ENCODE data around the gene TFIP11.

Gene TFIP11

GRCh38 chr22:26550498-26551033 lies 38.3 kb upstream of the TFIP11 start:
- Histone ChIP-seq H3K4me1 (ENCODE audit: control insufficient read depth, insufficient read depth, low read length, poor library complexity, severe bottlenecking) (peaks cover 26% of the 10 kb centered on the region), H3K27ac (ENCODE audit: low read depth, low read length, severe bottlenecking) (peak overlapping the region; percentile 81), H3K36me3 (ENCODE audit: control insufficient read depth, insufficient read depth, low read length) (peaks cover 13% of the 10 kb centered on the region), H3K4me3 (ENCODE audit: extremely low read depth, insufficient read depth, low read length, poor library complexity, severe bottlenecking) (no peak overlapping the region), H3K9me3 (ENCODE audit: control insufficient read depth, low read length) (no peaks in the 10 kb centered on the region)
- 68 to 75% methylated on average over 4 to 6 of the region's 8 CpGs for WGBS, 2 experiments (ENCODE audit: insufficient coverage in 2 of 2)

GRCh38 chr22:26549902-26550497 lies 37.7 kb upstream of the TFIP11 start:
- peak overlapping the region; percentile 81 for H3K27ac ChIP-seq (ENCODE audit: low read depth, low read length, severe bottlenecking)
- peaks cover 26% of the 10 kb centered on the region for H3K4me1 ChIP-seq (ENCODE audit: control insufficient read depth, insufficient read depth, low read length, poor library complexity, severe bottlenecking)
- H3K36me3 ChIP-seq (ENCODE audit: control insufficient read depth, insufficient read depth, low read length), result peaks cover 15% of the 10 kb centered on the region
- H3K9me3 ChIP-seq (ENCODE audit: control insufficient read depth, low read length), result no peaks in the 10 kb centered on the region
- WGBS, 2 experiments (ENCODE audit: insufficient coverage in 2 of 2), result 83 to 93% methylated on average over 1 to 2 of the region's 4 CpGs
- H3K4me3 ChIP-seq (ENCODE audit: extremely low read depth, insufficient read depth, low read length, poor library complexity, severe bottlenecking), result no peak overlapping the region

- WGBS, 2 experiments (ENCODE audit: insufficient coverage in 2 of 2), result 93 to 100% methylated on average over 4 to 5 of the region's 6 CpGs
- H3K27ac ChIP-seq (ENCODE audit: low read depth, low read length, severe bottlenecking), result peak overlapping the region; percentile 23
- H3K36me3 ChIP-seq (ENCODE audit: control insufficient read depth, insufficient read depth, low read length), result peaks cover 15% of the 10 kb centered on the region
- H3K4me1 ChIP-seq (ENCODE audit: control insufficient read depth, insufficient read depth, low read length, poor library complexity, severe bottlenecking), result peaks cover 22% of the 10 kb centered on the region
- H3K4me3 ChIP-seq (ENCODE audit: extremely low read depth, insufficient read depth, low read length, poor library complexity, severe bottlenecking), result no peak overlapping the region
- no peaks in the 10 kb centered on the region for H3K9me3 ChIP-seq (ENCODE audit: control insufficient read depth, low read length)
These were observed 36.7 kb upstream of the TFIP11 start for GRCh38 chr22:26548984-26549383.

- Histone ChIP-seq H3K4me3 (ENCODE audit: extremely low read depth, insufficient read depth, low read length, poor library complexity, severe bottlenecking) (no peak overlapping the region), H3K36me3 (ENCODE audit: control insufficient read depth, insufficient read depth, low read length) (peaks cover 15% of the 10 kb centered on the region), H3K4me1 (ENCODE audit: control insufficient read depth, insufficient read depth, low read length, poor library complexity, severe bottlenecking) (peaks cover 16% of the 10 kb centered on the region), H3K27ac (ENCODE audit: low read depth, low read length, severe bottlenecking) (no peak overlapping the region), H3K9me3 (ENCODE audit: control insufficient read depth, low read length) (no peaks in the 10 kb centered on the region)
- 91 to 100% methylated on average over 2 of the region's 3 CpGs for WGBS, 2 experiments (ENCODE audit: insufficient coverage in 2 of 2)
These were observed 36.0 kb upstream of the TFIP11 start for GRCh38 chr22:26548303-26548702.

DNA sequence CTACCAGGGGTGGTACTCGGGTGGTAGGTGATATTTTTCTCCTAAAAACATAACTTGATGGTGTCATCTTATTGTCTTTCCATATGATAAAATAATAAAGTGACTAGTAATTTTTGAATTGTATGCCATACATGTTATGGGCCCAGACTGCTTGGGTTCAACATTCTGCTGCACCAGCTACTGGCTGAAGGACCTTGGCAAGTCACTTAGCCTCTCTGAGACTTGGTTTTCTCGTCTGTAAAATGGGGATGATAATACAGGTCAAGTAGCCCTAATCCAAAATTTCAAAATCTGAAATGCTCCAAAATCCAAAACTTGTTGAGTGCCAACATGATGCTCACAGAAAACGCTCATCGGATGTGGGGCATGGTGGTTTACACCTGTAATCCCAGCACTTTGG lies 35.6 kb upstream of the TFIP11 start:
- no peak overlapping the region for H3K27ac ChIP-seq (ENCODE audit: low read depth, low read length, severe bottlenecking)
- peaks cover 15% of the 10 kb centered on the region for H3K36me3 ChIP-seq (ENCODE audit: control insufficient read depth, insufficient read depth, low read length)
- no peaks in the 10 kb centered on the region for H3K9me3 ChIP-seq (ENCODE audit: control insufficient read depth, low read length)
- 94 to 96% methylated on average over 3 of the region's 4 CpGs for whole genome bisulfite sequencing, 2 experiments (ENCODE audit: insufficient coverage in 2 of 2)
- no peak overlapping the region for H3K4me3 ChIP-seq (ENCODE audit: extremely low read depth, insufficient read depth, low read length, poor library complexity, severe bottlenecking)
- peaks cover 15% of the 10 kb centered on the region for H3K4me1 ChIP-seq (ENCODE audit: control insufficient read depth, insufficient read depth, low read length, poor library complexity, severe bottlenecking)

DNA sequence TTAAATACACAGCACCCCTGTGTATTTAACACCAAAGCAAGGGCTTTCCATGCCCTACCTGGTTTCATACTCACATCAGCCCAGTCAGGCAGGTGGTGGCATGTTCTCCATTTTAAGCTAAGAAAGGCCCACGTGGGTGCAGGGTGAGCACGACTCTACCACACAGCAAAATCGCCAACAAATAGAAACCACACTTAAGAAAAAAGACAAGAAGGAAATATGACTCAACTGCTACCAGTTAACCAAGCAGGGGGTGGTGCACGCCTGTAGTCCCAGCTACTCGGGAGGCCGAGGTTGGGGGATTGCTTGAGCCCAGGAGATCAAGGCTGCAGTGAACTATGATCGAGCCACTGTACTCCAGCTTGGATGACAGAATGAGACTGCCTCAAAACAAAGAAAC lies 35.2 kb upstream of the TFIP11 start:
- Histone ChIP-seq H3K4me3 (ENCODE audit: extremely low read depth, insufficient read depth, low read length, poor library complexity, severe bottlenecking) (no peak overlapping the region), H3K36me3 (ENCODE audit: control insufficient read depth, insufficient read depth, low read length) (peaks cover 15% of the 10 kb centered on the region), H3K9me3 (ENCODE audit: control insufficient read depth, low read length) (no peaks in the 10 kb centered on the region), H3K27ac (ENCODE audit: low read depth, low read length, severe bottlenecking) (no peak overlapping the region), H3K4me1 (ENCODE audit: control insufficient read depth, insufficient read depth, low read length, poor library complexity, severe bottlenecking) (peaks cover 15% of the 10 kb centered on the region)
- WGBS, 2 experiments (ENCODE audit: insufficient coverage in 2 of 2), result 86 to 96% methylated on average over 4 to 7 of the region's 7 CpGs

- Histone ChIP-seq H3K9me3 (ENCODE audit: control insufficient read depth, low read length) (no peaks in the 10 kb centered on the region), H3K36me3 (ENCODE audit: control insufficient read depth, insufficient read depth, low read length) (peaks cover 15% of the 10 kb centered on the region)
- WGBS, 2 experiments (ENCODE audit: insufficient coverage in 2 of 2), result 76 to 100% methylated on average over 3 to 5 of the region's 5 CpGs
These were observed 34.0 kb upstream of the TFIP11 start for GRCh38 chr22:26546282-26546681.

GRCh38 chr22:26545827-26546226 lies 33.6 kb upstream of the TFIP11 start:
- WGBS, 2 experiments (ENCODE audit: insufficient coverage in 2 of 2), result 100% methylated on average over 3 to 5 of the region's 5 CpGs
- H3K4me1 ChIP-seq (ENCODE audit: control insufficient read depth, insufficient read depth, low read length, poor library complexity, severe bottlenecking), result peaks cover 8% of the 10 kb centered on the region
- no peak overlapping the region for H3K27ac ChIP-seq (ENCODE audit: low read depth, low read length, severe bottlenecking)
- H3K4me3 ChIP-seq (ENCODE audit: extremely low read depth, insufficient read depth, low read length, poor library complexity, severe bottlenecking), result no peak overlapping the region
- H3K9me3 ChIP-seq (ENCODE audit: control insufficient read depth, low read length), result no peaks in the 10 kb centered on the region
- peaks cover 17% of the 10 kb centered on the region for H3K36me3 ChIP-seq (ENCODE audit: control insufficient read depth, insufficient read depth, low read length)

More at GRCh38 chr22:26546282-26546681, 34.0 kb upstream of the TFIP11 start:
- no peak overlapping the region for H3K27ac ChIP-seq (ENCODE audit: low read depth, low read length, severe bottlenecking)
- H3K4me3 ChIP-seq (ENCODE audit: extremely low read depth, insufficient read depth, low read length, poor library complexity, severe bottlenecking), result no peak overlapping the region
- H3K4me1 ChIP-seq (ENCODE audit: control insufficient read depth, insufficient read depth, low read length, poor library complexity, severe bottlenecking), result peaks cover 12% of the 10 kb centered on the region

GRCh38 chr22:26545385-26545784 lies 33.1 kb upstream of the TFIP11 start:
- WGBS, 2 experiments (ENCODE audit: insufficient coverage in 2 of 2), result 92% methylated on average over 2 of the region's 2 CpGs; no CpG with 5 or more reads in 1 of the 2 experiments
- H3K4me3 ChIP-seq (ENCODE audit: extremely low read depth, insufficient read depth, low read length, poor library complexity, severe bottlenecking), result no peak overlapping the region
- H3K36me3 ChIP-seq (ENCODE audit: control insufficient read depth, insufficient read depth, low read length), result peaks cover 21% of the 10 kb centered on the region
- no peaks in the 10 kb centered on the region for H3K9me3 ChIP-seq (ENCODE audit: control insufficient read depth, low read length)
- H3K4me1 ChIP-seq (ENCODE audit: control insufficient read depth, insufficient read depth, low read length, poor library complexity, severe bottlenecking), result peaks cover 4% of the 10 kb centered on the region
- H3K27ac ChIP-seq (ENCODE audit: low read depth, low read length, severe bottlenecking), result no peak overlapping the region

- WGBS, 2 experiments (ENCODE audit: insufficient coverage in 2 of 2), result 88% methylated on average over 1 of the region's 1 CpG; no CpG with 5 or more reads in 1 of the 2 experiments
- Histone ChIP-seq H3K4me1 (ENCODE audit: control insufficient read depth, insufficient read depth, low read length, poor library complexity, severe bottlenecking) (no peaks in the 10 kb centered on the region), H3K4me3 (ENCODE audit: extremely low read depth, insufficient read depth, low read length, poor library complexity, severe bottlenecking) (no peak overlapping the region), H3K36me3 (ENCODE audit: control insufficient read depth, insufficient read depth, low read length) (peaks cover 29% of the 10 kb centered on the region), H3K27ac (ENCODE audit: low read depth, low read length, severe bottlenecking) (no peak overlapping the region), H3K9me3 (ENCODE audit: control insufficient read depth, low read length) (no peaks in the 10 kb centered on the region)
These were observed 32.2 kb upstream of the TFIP11 start for GRCh38 chr22:26544489-26544888.

DNA sequence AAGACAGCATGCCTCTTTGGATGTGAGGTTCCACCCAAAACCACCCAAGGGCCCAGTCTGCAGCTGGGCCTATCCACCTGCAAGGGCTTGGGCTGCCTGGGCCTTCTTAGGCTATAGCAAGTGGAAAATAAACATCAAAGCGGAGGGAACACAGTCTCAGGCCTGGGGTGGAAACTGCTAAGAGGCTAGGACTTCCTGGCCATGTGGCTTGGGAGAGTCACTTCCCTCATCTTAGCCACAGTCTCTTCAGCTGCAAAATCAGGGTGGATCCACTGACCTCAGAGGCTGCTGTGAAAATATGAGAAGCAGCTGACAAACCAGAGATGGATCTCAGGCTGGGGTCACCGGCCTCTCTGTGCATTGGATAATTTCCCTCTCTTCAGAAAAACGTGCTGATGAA lies 30.6 kb upstream of the TFIP11 start:
- no peaks in the 10 kb centered on the region for H3K9me3 ChIP-seq (ENCODE audit: control insufficient read depth, low read length)
- H3K27ac ChIP-seq (ENCODE audit: low read depth, low read length, severe bottlenecking), result no peak overlapping the region
- peaks cover 39% of the 10 kb centered on the region for H3K36me3 ChIP-seq (ENCODE audit: control insufficient read depth, insufficient read depth, low read length)
- no peak overlapping the region for H3K4me3 ChIP-seq (ENCODE audit: extremely low read depth, insufficient read depth, low read length, poor library complexity, severe bottlenecking)
- no peaks in the 10 kb centered on the region for H3K4me1 ChIP-seq (ENCODE audit: control insufficient read depth, insufficient read depth, low read length, poor library complexity, severe bottlenecking)
- 95 to 100% methylated on average over 3 of the region's 3 CpGs for WGBS, 2 experiments (ENCODE audit: insufficient coverage in 2 of 2)

All from mesodermal cell (in vitro differentiated cells).